Cardiac fibroblast (primary cell): Measurements from ENCODE around the gene RAB17.

Source experiments
- DNase-seq, 2 donors: peaks; one replicate each; pipeline versions ENCODE4 v3.0.0 to v3.0.0-alpha.2; 2010; ENCODE audit warnings: low read depth in 2 of 2
- H3K4me3 ChIP-seq, 2 donors: replicated peaks in 1 of 2; 1 replicate in 1 of 2; 2 replicates in 1 of 2; pipeline ENCODE4 v1.5.1; 2011; ENCODE audit warnings: low read depth in 2 of 2, low read length in 2 of 2, mild to moderate bottlenecking in 2 of 2, moderate library complexity in 1 of 2
- CTCF ChIP-seq: IDR thresholded peaks from one replicate; pipeline ENCODE4 v1.5.1; 2011; ENCODE audit warnings: low read depth, mild to moderate bottlenecking, low read length, inconsistent platforms

Gene RAB17

GRCh38 chr2:237556773-237557632 lies 33.5 kb downstream of the RAB17 start:
- DNase-seq, result no peak
- TF ChIP-seq CTCF, result no peak
- H3K4me3 ChIP-seq, result no peak overlapping the region

- no peak overlapping the region for H3K4me3 ChIP-seq
- no peak for DNase-seq
- no peak for TF ChIP-seq CTCF
Measured at GRCh38 chr2:237555560-237555959, 35.0 kb downstream of the RAB17 start.

GRCh38 chr2:237553948-237554347 lies 36.6 kb downstream of the RAB17 start:
- TF ChIP-seq CTCF, result no peak
- DNase-seq, result no peak
- H3K4me3 ChIP-seq, result no peak overlapping the region

- H3K4me3 ChIP-seq, result no peak overlapping the region
- no peak for DNase-seq
- no peak for TF ChIP-seq CTCF
Measured at GRCh38 chr2:237552908-237553307, 37.6 kb downstream of the RAB17 start.

- H3K4me3 ChIP-seq, result no peak overlapping the region
- DNase-seq, result no peak
- no peak for TF ChIP-seq CTCF
Measured at GRCh38 chr2:237551071-237551574, 39.4 kb downstream of the RAB17 start.

GRCh38 chr2:237549643-237550415 lies 40.7 kb downstream of the RAB17 start:
- no peak for DNase-seq
- TF ChIP-seq CTCF, result no peak
- no peak overlapping the region for H3K4me3 ChIP-seq
